ENCODE measurements around the gene TBC1D9. TPM values are rescaled to one million over a fixed set of nuclear protein-coding genes. Genes with fewer than 3 reads are reported as not detected.

The TBC1D9 gene
- polyA plus RNA-seq, 1 donor (not counting 4 experiments of a cell fraction or from before 2014, with no cell fraction given), result 11.6 TPM

DNA sequence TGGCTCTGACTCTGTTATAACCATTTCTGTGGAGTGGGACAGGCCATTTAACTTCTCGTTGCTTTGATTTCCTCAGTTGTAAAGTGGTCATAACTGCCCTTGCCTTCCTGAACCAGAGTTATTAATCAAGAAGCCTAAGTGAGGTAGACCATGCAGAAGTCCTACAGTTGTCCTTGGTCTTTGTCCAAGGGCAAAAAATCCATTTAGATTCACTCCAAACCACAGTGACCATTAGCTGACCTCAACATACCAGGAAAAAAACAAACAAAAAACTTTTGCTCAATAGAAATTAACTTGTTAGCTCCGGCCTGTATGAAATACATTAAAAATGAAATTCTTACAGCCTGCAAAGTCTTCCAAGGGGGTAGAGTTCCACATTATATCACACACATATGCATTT lies 52.7 kb downstream of the TBC1D9 start:
- peaks cover 13% of the 10 kb centered on the region for H3K4me1 ChIP-seq (ENCODE audit: control insufficient read depth, extremely low read depth, insufficient read depth, low read length)
- H4K20me1 ChIP-seq (ENCODE audit: control insufficient read depth, extremely low read depth, insufficient read depth, low read length), result no peaks in the 10 kb centered on the region
- TF ChIP-seq EZH2 (IDR thresholded peaks at IDR 0.05; ENCODE audit: low read length), result no peak
- TF ChIP-seq, protein P1, sequence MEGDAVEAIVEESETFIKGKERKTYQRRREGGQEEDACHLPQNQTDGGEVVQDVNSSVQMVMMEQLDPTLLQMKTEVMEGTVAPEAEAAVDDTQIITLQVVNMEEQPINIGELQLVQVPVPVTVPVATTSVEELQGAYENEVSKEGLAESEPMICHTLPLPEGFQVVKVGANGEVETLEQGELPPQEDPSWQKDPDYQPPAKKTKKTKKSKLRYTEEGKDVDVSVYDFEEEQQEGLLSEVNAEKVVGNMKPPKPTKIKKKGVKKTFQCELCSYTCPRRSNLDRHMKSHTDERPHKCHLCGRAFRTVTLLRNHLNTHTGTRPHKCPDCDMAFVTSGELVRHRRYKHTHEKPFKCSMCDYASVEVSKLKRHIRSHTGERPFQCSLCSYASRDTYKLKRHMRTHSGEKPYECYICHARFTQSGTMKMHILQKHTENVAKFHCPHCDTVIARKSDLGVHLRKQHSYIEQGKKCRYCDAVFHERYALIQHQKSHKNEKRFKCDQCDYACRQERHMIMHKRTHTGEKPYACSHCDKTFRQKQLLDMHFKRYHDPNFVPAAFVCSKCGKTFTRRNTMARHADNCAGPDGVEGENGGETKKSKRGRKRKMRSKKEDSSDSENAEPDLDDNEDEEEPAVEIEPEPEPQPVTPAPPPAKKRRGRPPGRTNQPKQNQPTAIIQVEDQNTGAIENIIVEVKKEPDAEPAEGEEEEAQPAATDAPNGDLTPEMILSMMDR (optimal IDR thresholded peaks at IDR 0.05 in 1 of 3, IDR thresholded peaks at IDR 0.05 in 1 of 3, conservative IDR thresholded peaks at IDR 0.05 in 1 of 3; ENCODE audit: extremely low read depth in 1 of 3, insufficient read depth in 2 of 3, low read length in 3 of 3), result no peak
- no peak overlapping the region for H3K4me2 ChIP-seq (ENCODE audit: control insufficient read depth, extremely low read depth, insufficient read depth, low read depth, low read length)
- no peak for DNase-seq (ENCODE audit: low read depth, low spot score)
- H3K4me3 ChIP-seq (ENCODE audit: control insufficient read depth in 2 of 3, extremely low read depth in 1 of 3, insufficient read depth in 2 of 3, low read depth in 1 of 3, low read length in 3 of 3), result no peak overlapping the region
- H3K27ac ChIP-seq (ENCODE audit: control insufficient read depth, insufficient read depth, low read length), result no peak overlapping the region
- H2AFZ ChIP-seq (ENCODE audit: control insufficient read depth, low read length), result no peak overlapping the region
- peak; percentile 43 for FAIRE-seq
- H3K79me2 ChIP-seq (ENCODE audit: control insufficient read depth, insufficient read depth, low read length), result no peaks in the 10 kb centered on the region
- no peak overlapping the region for H3K9ac ChIP-seq (ENCODE audit: control insufficient read depth, extremely low read depth, insufficient read depth, low read length)
- no peaks in the 10 kb centered on the region for H3K9me3 ChIP-seq (ENCODE audit: control insufficient read depth, low read depth, low read length)
- dilution Hi-C loops (cut with MboI; ENCODE audit: extremely low pct_ligation_motif_present, low sequenced_read_pairs), result no loop called here
- H3K9me1 ChIP-seq (ENCODE audit: control insufficient read depth, extremely low read depth, insufficient read depth, low read length), result no peaks in the 10 kb centered on the region
- no peaks in the 10 kb centered on the region for H3K27me3 ChIP-seq (ENCODE audit: control insufficient read depth, extremely low read depth, insufficient read depth, low read length)
- H3K36me3 ChIP-seq (ENCODE audit: control insufficient read depth in 2 of 2, extremely low read depth in 1 of 2, insufficient read depth in 2 of 2, low read length in 2 of 2), result peaks cover 0 to 6% of the 10 kb centered on the region in 2 experiments

DNA sequence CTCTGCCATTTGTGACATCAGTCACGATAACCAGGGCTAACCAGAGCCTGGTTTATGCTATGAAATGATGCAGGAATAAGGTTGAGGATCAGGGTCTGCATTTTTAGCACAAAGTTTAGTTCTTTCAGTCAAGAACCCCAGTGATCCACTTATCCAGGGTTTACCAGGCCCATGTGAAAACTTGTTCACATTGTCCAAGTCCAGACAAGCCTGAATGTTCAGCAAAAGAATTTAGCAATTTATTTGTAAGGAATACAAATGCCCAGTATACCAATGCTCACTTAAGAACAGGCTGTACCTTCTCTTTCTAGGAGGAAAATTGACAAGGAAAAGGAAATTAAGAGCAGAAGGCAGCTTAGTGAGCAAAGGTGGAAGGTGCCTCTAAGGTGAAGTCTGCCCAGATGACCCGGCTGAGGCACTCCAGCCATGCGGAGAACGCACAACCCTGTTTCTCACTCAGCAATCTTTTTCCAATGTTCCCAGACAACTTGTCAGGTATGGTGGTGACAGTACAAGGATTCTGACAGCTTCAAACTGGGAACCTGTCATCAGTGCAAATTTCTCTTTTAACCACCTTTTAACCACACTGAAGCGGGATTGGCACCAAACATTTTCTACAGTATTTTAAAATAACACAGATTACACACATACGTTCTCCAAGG lies 54.0 kb downstream of the TBC1D9 start:
- Histone ChIP-seq H2AFZ (ENCODE audit: control insufficient read depth, low read length) (peak overlapping the region; percentile 14), H3K9me3 (ENCODE audit: control insufficient read depth, low read depth, low read length) (no peaks in the 10 kb centered on the region)

More for the DNA sequence above, 54.0 kb downstream of the TBC1D9 start:
- Histone ChIP-seq H3K9me1 (ENCODE audit: control insufficient read depth, extremely low read depth, insufficient read depth, low read length) (no peaks in the 10 kb centered on the region), H3K36me3 (ENCODE audit: control insufficient read depth in 2 of 2, extremely low read depth in 1 of 2, insufficient read depth in 2 of 2, low read length in 2 of 2) (peaks cover 0 to 6% of the 10 kb centered on the region in 2 experiments), H3K79me2 (ENCODE audit: control insufficient read depth, insufficient read depth, low read length) (no peaks in the 10 kb centered on the region), H4K20me1 (ENCODE audit: control insufficient read depth, extremely low read depth, insufficient read depth, low read length) (no peaks in the 10 kb centered on the region), H3K27ac (ENCODE audit: control insufficient read depth, insufficient read depth, low read length) (no peak overlapping the region), H3K27me3 (ENCODE audit: control insufficient read depth, extremely low read depth, insufficient read depth, low read length) (no peaks in the 10 kb centered on the region), H3K9ac (ENCODE audit: control insufficient read depth, extremely low read depth, insufficient read depth, low read length) (no peak overlapping the region), H3K4me1 (ENCODE audit: control insufficient read depth, extremely low read depth, insufficient read depth, low read length) (peaks cover 13% of the 10 kb centered on the region), H3K4me3 (ENCODE audit: control insufficient read depth in 2 of 3, extremely low read depth in 1 of 3, insufficient read depth in 2 of 3, low read depth in 1 of 3, low read length in 3 of 3) (no peak overlapping the region), H3K4me2 (ENCODE audit: control insufficient read depth, extremely low read depth, insufficient read depth, low read depth, low read length) (peak overlapping the region; percentile 67)
- dilution Hi-C loops (cut with MboI; ENCODE audit: extremely low pct_ligation_motif_present, low sequenced_read_pairs), result no loop called here
- no peak for TF ChIP-seq EZH2 (IDR thresholded peaks at IDR 0.05; ENCODE audit: low read length)
- TF ChIP-seq, protein P1 (optimal IDR thresholded peaks at IDR 0.05 in 1 of 3, IDR thresholded peaks at IDR 0.05 in 1 of 3, conservative IDR thresholded peaks at IDR 0.05 in 1 of 3; ENCODE audit: extremely low read depth in 1 of 3, insufficient read depth in 2 of 3, low read length in 3 of 3), result no peak
- DNase-seq (ENCODE audit: low read depth, low spot score) (no peak), FAIRE-seq (peak; percentile 71)
